NT2/D1 (cell line): ENCODE data around the gene NRK.
"Not testable (repeated sequence)": the region's sequence is repeated elsewhere in the genome, so short reads cannot be mapped to it uniquely, and the experiment has no call there.

Experiments used
- DNase-seq: peaks from one replicate; pipeline ENCODE4 v3.0.0-alpha.2; 2011; ENCODE audit warnings: low read depth, low spot score
- H3K27me3 ChIP-seq: 2 replicates; pipeline ENCODE4 v1.6.0; 2011; ENCODE audit warnings: mild to moderate bottlenecking; ENCODE audit not compliant: insufficient read length, insufficient read depth
- H3K36me3 ChIP-seq: 2 replicates; pipeline ENCODE4 v1.6.1; 2011; ENCODE audit warnings: mild to moderate bottlenecking, low read length, mixed read lengths; ENCODE audit not compliant: insufficient read depth, insufficient read length
- H3K4me1 ChIP-seq: 2 replicates; pipeline ENCODE4 v1.5.1; 2011; ENCODE audit not compliant: insufficient read depth, insufficient read length
- H3K4me3 ChIP-seq: 2 replicates; pipeline ENCODE4 v1.5.1; 2011; ENCODE audit warnings: low read depth; ENCODE audit not compliant: insufficient read length
- H3K9ac ChIP-seq: 2 replicates; pipeline ENCODE4 v1.6.0; 2011; ENCODE audit warnings: low read depth; ENCODE audit not compliant: insufficient read length
- H3K9me3 ChIP-seq: 2 replicates; pipeline ENCODE4 v1.5.1; 2011; ENCODE audit warnings: mild to moderate bottlenecking, low read length; ENCODE audit not compliant: insufficient read depth
- SUZ12 ChIP-seq: IDR thresholded peaks from 2 replicates; pipeline ENCODE4 v1.6.1; 2011; ENCODE audit not compliant: insufficient read length, insufficient read depth; ENCODE audit errors: extremely low read depth
- YY1 ChIP-seq: IDR thresholded peaks from 2 replicates; pipeline ENCODE4 v1.6.1; 2011; ENCODE audit not compliant: insufficient read length, insufficient read depth
- ZNF274 ChIP-seq: IDR thresholded peaks from 2 replicates; pipeline ENCODE4 v1.6.1; 2011; ENCODE audit warnings: mild to moderate bottlenecking, low read depth, low read length

NRK gene

GRCh38 chrX:105981772-105982485 lies 159.6 kb downstream of the NRK start:
- TF ChIP-seq SUZ12 (no peak), ZNF274 (no peak), YY1 (no peak)
- H3K9ac ChIP-seq, result no peak overlapping the region
- H3K36me3 ChIP-seq, result no peaks in the 10 kb centered on the region
- no peaks in the 10 kb centered on the region for H3K27me3 ChIP-seq
- no peak overlapping the region for H3K4me3 ChIP-seq
- H3K4me1 ChIP-seq, result no peaks in the 10 kb centered on the region
- no peak for DNase-seq
- H3K9me3 ChIP-seq, result peaks cover 5% of the 10 kb centered on the region; the same call in 1 of the 2 replicates

- H3K4me3 ChIP-seq, H3K9ac ChIP-seq, H3K36me3 ChIP-seq, H3K27me3 ChIP-seq, H3K9me3 ChIP-seq, H3K4me1 ChIP-seq, DNase-seq: not testable (repeated sequence)
Observed at GRCh38 chrX:105988487-105988886, 166.1 kb downstream of the NRK start.

- H3K4me3 ChIP-seq, result no peak overlapping the region
- no peak for DNase-seq
- H3K36me3 ChIP-seq, result no peaks in the 10 kb centered on the region
- no peaks in the 10 kb centered on the region for H3K9me3 ChIP-seq
- TF ChIP-seq ZNF274 (no peak), SUZ12 (no peak), YY1 (no peak)
- H3K9ac ChIP-seq, result no peak overlapping the region
- no peaks in the 10 kb centered on the region for H3K27me3 ChIP-seq
- no peaks in the 10 kb centered on the region for H3K4me1 ChIP-seq
Observed at GRCh38 chrX:105999294-105999693, 177.0 kb downstream of the NRK start.

- DNase-seq, result no peak
- Histone ChIP-seq H3K4me1 (no peaks in the 10 kb centered on the region), H3K9me3 (no peaks in the 10 kb centered on the region), H3K36me3 (no peaks in the 10 kb centered on the region), H3K9ac (no peak overlapping the region), H3K4me3 (no peak overlapping the region), H3K27me3 (no peaks in the 10 kb centered on the region)
- TF ChIP-seq SUZ12 (no peak), ZNF274 (no peak), YY1 (no peak)
Observed at GRCh38 chrX:106000203-106000602, 177.9 kb downstream of the NRK start.

GRCh38 chrX:106000609-106001008 lies 178.3 kb downstream of the NRK start:
- H3K36me3 ChIP-seq, DNase-seq, H3K9me3 ChIP-seq, H3K9ac ChIP-seq, H3K4me3 ChIP-seq, H3K27me3 ChIP-seq, H3K4me1 ChIP-seq: not testable (repeated sequence)

- Histone ChIP-seq H3K9me3 (no peaks in the 10 kb centered on the region), H3K27me3 (no peaks in the 10 kb centered on the region), H3K4me1 (no peaks in the 10 kb centered on the region), H3K36me3 (no peaks in the 10 kb centered on the region), H3K9ac (no peak overlapping the region), H3K4me3 (no peak overlapping the region)
- no peak for DNase-seq
- TF ChIP-seq YY1, result no peak
- no peak for TF ChIP-seq SUZ12
- TF ChIP-seq ZNF274, result no peak
Observed at GRCh38 chrX:106005684-106006083, 183.3 kb downstream of the NRK start.

- H3K36me3 ChIP-seq, result no peaks in the 10 kb centered on the region
- no peak for DNase-seq
- no peak for TF ChIP-seq ZNF274
- TF ChIP-seq SUZ12, result no peak
- TF ChIP-seq YY1, result no peak
- no peak overlapping the region for H3K4me3 ChIP-seq
- no peak overlapping the region for H3K9ac ChIP-seq
- no peaks in the 10 kb centered on the region for H3K4me1 ChIP-seq
- no peaks in the 10 kb centered on the region for H3K27me3 ChIP-seq
- H3K9me3 ChIP-seq, result peaks cover 4% of the 10 kb centered on the region; the same call in 1 of the 2 replicates
Observed at GRCh38 chrX:106007815-106008214, 185.5 kb downstream of the NRK start.
